ENCODE measurements around the gene XCL2. TPM values are rescaled to one million over a fixed set of nuclear protein-coding genes. Genes with fewer than 3 reads are reported as not detected.

The XCL2 gene
- total and polyA plus RNA-seq, 2 of the 4 experiments (the other 2 are of a cell fraction) = not detected

DNA sequence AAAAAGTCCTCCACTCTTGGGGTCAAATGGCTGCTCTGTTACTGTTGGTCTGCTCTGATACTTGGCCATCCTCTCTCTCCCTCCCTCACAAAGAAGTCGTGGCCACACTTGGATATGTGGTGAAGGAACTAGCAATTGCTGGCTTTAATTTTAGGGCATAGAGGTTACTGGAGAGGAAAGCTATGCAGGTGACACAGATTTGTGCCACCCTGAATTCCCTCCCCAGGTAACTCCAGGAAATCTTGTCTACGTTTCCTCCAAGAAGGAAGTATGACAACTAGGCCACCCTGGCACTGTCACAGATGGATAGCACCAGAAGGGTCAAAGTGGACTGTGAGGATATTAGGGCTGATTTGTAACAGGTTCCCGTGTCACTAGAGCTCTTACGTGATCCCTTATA lies 36.0 kb downstream of the XCL2 start:
- H3K4ac ChIP-seq (ENCODE audit: low read depth, low read length) = no peak overlapping the region
- TF ChIP-seq ELK1 (IDR thresholded peaks at IDR 0.05; ENCODE audit: borderline replicate concordance, low read depth, low read length) (no peak), RCOR1 (IDR thresholded peaks at IDR 0.05; ENCODE audit: insufficient replicate concordance, low read length) (no peak), CTCF (conservative IDR thresholded peaks at IDR 0.05; ENCODE audit: low read depth, low read length) (no peak), FOS (IDR thresholded peaks at IDR 0.05; ENCODE audit: low read depth, low read length) (no peak), NFE2L2 (IDR thresholded peaks at IDR 0.05; ENCODE audit: low read depth, low read length) (no peak), SMC3 (IDR thresholded peaks at IDR 0.05; ENCODE audit: low read depth, low read length) (no peak), MAZ (IDR thresholded peaks at IDR 0.05; ENCODE audit: borderline replicate concordance, low read depth, low read length) (no peak)
- TF ChIP-seq, protein P1, sequence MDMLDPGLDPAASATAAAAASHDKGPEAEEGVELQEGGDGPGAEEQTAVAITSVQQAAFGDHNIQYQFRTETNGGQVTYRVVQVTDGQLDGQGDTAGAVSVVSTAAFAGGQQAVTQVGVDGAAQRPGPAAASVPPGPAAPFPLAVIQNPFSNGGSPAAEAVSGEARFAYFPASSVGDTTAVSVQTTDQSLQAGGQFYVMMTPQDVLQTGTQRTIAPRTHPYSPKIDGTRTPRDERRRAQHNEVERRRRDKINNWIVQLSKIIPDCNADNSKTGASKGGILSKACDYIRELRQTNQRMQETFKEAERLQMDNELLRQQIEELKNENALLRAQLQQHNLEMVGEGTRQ (IDR thresholded peaks at IDR 0.05; ENCODE audit: low read depth, low read length) = no peak
- 0 out of 2 replicates have a peak, but pooled peaks cover 3% of the 10 kb centered on the region for H3K9me1 ChIP-seq (ENCODE audit: insufficient read depth, low read length)
- ATAC-seq (ENCODE audit: low read depth) = no peak
- no CpG with 5 or more reads among the region's 4 CpGs for WGBS, 2 experiments (ENCODE audit: extremely low coverage in 2 of 2, insufficient read length in 1 of 2)
- H3K79me1 ChIP-seq (ENCODE audit: low read depth in 1 of 2, low read length in 2 of 2) = no peaks in the 10 kb centered on the region
- no peak overlapping the region for H3K56ac ChIP-seq (ENCODE audit: extremely low read depth, insufficient read depth, low read length)
- dilution Hi-C loops (cut with HindIII; ENCODE audit: low sequenced_read_pairs, unreplicated experiment) = no loop called here
- H2BK120ac ChIP-seq (ENCODE audit: low read depth, low read length) = no peak overlapping the region
- no peak overlapping the region for H3K4me2 ChIP-seq (ENCODE audit: low read depth, low read length)
- POLR2A ChIA-PET (ENCODE audit: unreplicated experiment) = no interaction called here
- no peaks in the 10 kb centered on the region for H3K27me3 ChIP-seq (ENCODE audit: control insufficient read depth, insufficient read depth, low read length)
- no peak overlapping the region for H2BK5ac ChIP-seq (ENCODE audit: low read depth, low read length, poor library complexity, severe bottlenecking)
- no peak overlapping the region for H2AK5ac ChIP-seq (ENCODE audit: low read depth, low read length)
- no peak overlapping the region for H3K18ac ChIP-seq (ENCODE audit: low read depth, low read length)
- peaks cover 4% of the 10 kb centered on the region for H3K4me1 ChIP-seq (ENCODE audit: control insufficient read depth, insufficient read depth, low read length)
- no peaks in the 10 kb centered on the region for H4K20me1 ChIP-seq (ENCODE audit: insufficient read depth, low read length)
- no peak overlapping the region for H2AFZ ChIP-seq (replicated peaks; ENCODE audit: low read length, poor library complexity)
- in situ Hi-C loops (cut with MboI; ENCODE audit: low sequenced_read_pairs) = no loop called here
- DNase-seq = no peak
- CTCF ChIA-PET = no interaction called here
- intact Hi-C loops (cut with micrococcal nuclease) = no loop called here
- H3K9ac ChIP-seq (ENCODE audit: low read depth, low read length) = no peak overlapping the region
- no peak overlapping the region for H4K5ac ChIP-seq (ENCODE audit: low read depth, low read length)
- no peaks in the 10 kb centered on the region for H3K9me3 ChIP-seq (ENCODE audit: control insufficient read depth, insufficient read depth, low read length)
- H4K8ac ChIP-seq (ENCODE audit: low read depth in 2 of 2, low read length in 2 of 2) = no peak overlapping the region
- no peak overlapping the region for H4K91ac ChIP-seq (ENCODE audit: insufficient read depth, low read depth, low read length)
- no peak overlapping the region for H2BK15ac ChIP-seq (ENCODE audit: low read depth, low read length)
- BruUV-seq (replicated peaks) = no TSS peak
- H3K23ac ChIP-seq (ENCODE audit: low read depth, low read length) = no peak overlapping the region
- H3K27ac ChIP-seq (ENCODE audit: insufficient read depth, low read length) = no peak overlapping the region
- no peak overlapping the region for H3K4me3 ChIP-seq (ENCODE audit: insufficient read depth, low read depth, low read length)
- H3K14ac ChIP-seq (replicated peaks; ENCODE audit: low read depth, low read length) = no peak overlapping the region
- H2AK9ac ChIP-seq (replicated peaks; ENCODE audit: low read depth, low read length, poor library complexity) = no peak overlapping the region
- no peaks in the 10 kb centered on the region for H3K36me3 ChIP-seq (ENCODE audit: control insufficient read depth, insufficient read depth, low read length)
- no peak overlapping the region for H2BK20ac ChIP-seq (ENCODE audit: low read depth, low read length)
